IPS-18c (cell line): ENCODE results near the gene KANSL1.

Experiments
- H3K4me3 ChIP-seq: 2 replicates; pipeline ENCODE4 v1.7.0; 2013; ENCODE audit warnings: low read depth, mild to moderate bottlenecking, low read length, moderate library complexity; ENCODE audit not compliant: insufficient read depth
- H3K9me3 ChIP-seq: one replicate; pipeline ENCODE4 v1.6.1; 2013; ENCODE audit warnings: mild to moderate bottlenecking, low read length, moderate library complexity; ENCODE audit not compliant: control insufficient read depth, insufficient read depth

Gene KANSL1

DNA sequence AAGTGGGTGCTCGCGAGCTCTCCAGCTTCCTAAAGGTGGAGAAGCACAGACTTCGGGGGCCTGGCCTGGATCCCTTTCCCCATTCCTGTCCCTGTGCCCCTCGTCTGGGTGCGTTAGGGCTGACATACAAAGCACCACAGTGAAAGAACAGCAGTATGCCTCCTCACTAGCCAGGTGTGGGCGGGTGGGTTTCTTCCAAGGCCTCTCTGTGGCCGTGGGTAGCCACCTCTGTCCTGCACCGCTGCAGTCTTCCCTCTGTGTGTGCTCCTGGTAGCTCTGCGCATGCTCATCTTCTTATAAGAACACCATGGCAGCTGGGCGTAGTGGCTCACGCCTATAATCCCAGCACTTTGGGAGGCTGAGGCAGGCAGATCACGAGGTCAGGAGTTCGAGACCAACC lies 196.1 kb downstream of the KANSL1 start:
- Histone ChIP-seq H3K4me3 (no peak overlapping the region), H3K9me3 (no peaks in the 10 kb centered on the region)

- no peaks in the 10 kb centered on the region for H3K9me3 ChIP-seq
- no peak overlapping the region for H3K4me3 ChIP-seq
Observed at GRCh38 chr17:45996282-45996937, 196.8 kb downstream of the KANSL1 start.

GRCh38 chr17:45995627-45996270 lies 197.5 kb downstream of the KANSL1 start:
- no peaks in the 10 kb centered on the region for H3K9me3 ChIP-seq
- no peak overlapping the region for H3K4me3 ChIP-seq

GRCh38 chr17:45994987-45995386 lies 198.2 kb downstream of the KANSL1 start:
- H3K4me3 ChIP-seq = no peak overlapping the region

GRCh38 chr17:45993962-45994627 lies 199.1 kb downstream of the KANSL1 start:
- Histone ChIP-seq H3K9me3 (no peaks in the 10 kb centered on the region), H3K4me3 (no peak overlapping the region)

More at GRCh38 chr17:45994987-45995386, 198.2 kb downstream of the KANSL1 start:
- H3K9me3 ChIP-seq = no peaks in the 10 kb centered on the region

- H3K4me3 ChIP-seq = no peak overlapping the region
- H3K9me3 ChIP-seq = no peaks in the 10 kb centered on the region
Observed at GRCh38 chr17:45992904-45993303, 200.3 kb downstream of the KANSL1 start.

- no peak overlapping the region for H3K4me3 ChIP-seq
- no peaks in the 10 kb centered on the region for H3K9me3 ChIP-seq
Observed at GRCh38 chr17:45992175-45992574, 201.1 kb downstream of the KANSL1 start.

GRCh38 chr17:45991341-45991740 lies 201.9 kb downstream of the KANSL1 start:
- Histone ChIP-seq H3K9me3 (no peaks in the 10 kb centered on the region), H3K4me3 (no peak overlapping the region)

DNA sequence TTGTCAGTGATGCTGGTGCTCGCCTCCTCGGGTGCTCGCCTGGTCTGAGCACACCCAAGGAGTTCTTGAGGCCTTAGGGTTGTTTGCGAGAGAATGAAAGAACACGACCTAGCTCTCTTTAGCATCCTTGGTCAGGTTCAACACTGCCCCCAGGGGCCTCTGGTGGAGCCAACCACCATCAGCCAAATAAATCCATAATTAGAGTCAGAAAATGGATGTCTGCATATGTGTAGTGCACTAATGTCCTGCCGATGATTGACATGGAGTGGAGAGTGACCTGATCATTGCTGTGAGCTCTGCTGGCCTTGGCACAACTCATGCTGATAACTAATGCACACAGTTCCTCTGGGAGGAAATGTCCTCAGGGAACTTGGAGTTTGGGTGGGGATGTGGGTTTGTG lies 202.3 kb downstream of the KANSL1 start:
- no peaks in the 10 kb centered on the region for H3K9me3 ChIP-seq
- H3K4me3 ChIP-seq = no peak overlapping the region

GRCh38 chr17:45989759-45990158 lies 203.5 kb downstream of the KANSL1 start:
- H3K4me3 ChIP-seq = no peak overlapping the region
- no peaks in the 10 kb centered on the region for H3K9me3 ChIP-seq

DNA sequence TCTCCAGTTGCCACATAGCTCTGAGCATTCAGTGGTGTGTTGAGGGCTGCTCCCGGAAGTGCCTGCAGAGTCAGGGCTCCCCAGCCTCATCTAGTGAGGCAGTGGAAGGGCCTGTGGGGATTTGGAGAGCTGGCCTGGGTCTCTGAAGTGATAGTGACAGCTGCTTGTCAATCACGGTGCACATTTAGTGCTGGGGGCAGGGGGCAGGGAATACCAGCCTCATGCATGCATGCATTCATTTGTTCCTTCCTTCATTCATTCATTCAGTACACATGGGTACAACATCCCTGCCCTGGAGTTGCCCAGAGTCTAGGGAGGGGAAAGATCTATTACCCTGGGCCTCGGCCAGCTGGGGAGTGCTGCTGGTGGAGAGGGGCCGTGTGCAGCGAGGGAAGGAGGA lies 205.5 kb downstream of the KANSL1 start:
- no peaks in the 10 kb centered on the region for H3K9me3 ChIP-seq
- no peak overlapping the region for H3K4me3 ChIP-seq

GRCh38 chr17:45986056-45986455 lies 207.2 kb downstream of the KANSL1 start:
- Histone ChIP-seq H3K9me3 (no peaks in the 10 kb centered on the region), H3K4me3 (no peak overlapping the region)

DNA sequence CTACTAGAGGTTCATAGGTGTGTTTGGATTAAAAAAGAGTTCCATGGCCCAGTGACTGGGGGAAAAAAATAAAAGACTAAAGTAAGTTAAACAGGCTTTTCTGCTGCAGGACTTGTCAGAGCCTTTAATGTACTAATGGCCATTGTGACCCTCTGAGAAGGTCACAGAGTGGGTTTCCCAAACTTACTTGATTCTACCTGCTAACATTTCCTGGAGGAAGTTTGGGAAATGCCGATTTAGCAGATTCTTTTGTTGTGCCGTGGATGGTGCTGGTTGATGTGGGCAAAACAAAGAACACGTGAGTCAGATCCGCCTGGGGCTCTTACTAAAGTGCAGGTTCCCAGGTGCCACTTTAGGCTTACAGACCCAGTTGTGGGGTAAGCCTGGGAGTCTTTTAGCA lies 207.8 kb downstream of the KANSL1 start:
- Histone ChIP-seq H3K9me3 (no peaks in the 10 kb centered on the region), H3K4me3 (no peak overlapping the region)

DNA sequence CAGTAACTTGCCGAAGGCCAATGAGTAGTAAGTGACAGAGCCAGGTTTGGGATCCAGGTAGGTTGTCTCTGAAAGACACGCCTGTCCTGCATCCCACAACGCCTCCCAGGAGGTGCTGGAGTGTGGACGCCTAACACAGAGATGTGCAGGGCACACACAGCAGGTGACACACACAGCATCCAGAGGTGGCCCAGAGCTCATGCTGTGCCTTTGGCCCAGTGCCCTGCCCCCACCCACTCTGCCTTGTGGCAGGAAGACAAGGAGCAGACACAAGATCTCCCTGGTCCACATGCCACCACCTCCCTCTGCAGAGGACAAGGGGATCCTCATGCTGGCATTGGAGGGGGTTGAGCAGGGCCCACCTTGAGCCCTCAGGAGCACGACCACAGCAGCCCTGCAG lies 208.9 kb downstream of the KANSL1 start:
- H3K9me3 ChIP-seq = no peaks in the 10 kb centered on the region
- no peak overlapping the region for H3K4me3 ChIP-seq

DNA sequence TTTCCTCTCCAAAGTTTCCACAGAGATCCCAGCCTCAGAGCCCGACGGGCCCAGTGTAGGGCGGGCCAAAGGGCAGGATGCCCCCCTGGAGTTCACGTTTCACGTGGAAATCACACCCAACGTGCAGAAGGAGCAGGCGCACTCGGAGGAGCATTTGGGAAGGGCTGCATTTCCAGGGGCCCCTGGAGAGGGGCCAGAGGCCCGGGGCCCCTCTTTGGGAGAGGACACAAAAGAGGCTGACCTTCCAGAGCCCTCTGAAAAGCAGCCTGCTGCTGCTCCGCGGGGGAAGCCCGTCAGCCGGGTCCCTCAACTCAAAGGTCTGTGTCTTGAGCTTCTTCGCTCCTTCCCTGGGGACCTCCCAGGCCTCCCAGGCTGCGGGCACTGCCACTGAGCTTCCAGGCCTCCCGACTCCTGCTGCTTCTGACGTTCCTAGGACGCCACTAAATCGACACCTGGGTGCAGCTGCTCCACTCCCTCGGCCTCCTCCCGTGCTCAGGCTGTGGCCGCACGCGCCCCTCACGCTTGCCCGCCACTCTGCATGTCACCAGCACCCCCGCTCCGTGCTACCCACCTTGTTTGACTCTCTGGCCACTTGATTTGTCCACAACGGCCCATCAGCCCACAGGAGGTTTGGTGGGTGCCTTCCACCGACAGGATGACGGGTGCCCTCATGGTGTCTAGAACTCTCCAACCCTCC lies 209.5 kb downstream of the KANSL1 start:
- Histone ChIP-seq H3K9me3 (no peaks in the 10 kb centered on the region), H3K4me3 (no peak overlapping the region)

- Histone ChIP-seq H3K9me3 (no peaks in the 10 kb centered on the region), H3K4me3 (no peak overlapping the region)
Observed at GRCh38 chr17:45982791-45983613, 210.2 kb downstream of the KANSL1 start.

DNA sequence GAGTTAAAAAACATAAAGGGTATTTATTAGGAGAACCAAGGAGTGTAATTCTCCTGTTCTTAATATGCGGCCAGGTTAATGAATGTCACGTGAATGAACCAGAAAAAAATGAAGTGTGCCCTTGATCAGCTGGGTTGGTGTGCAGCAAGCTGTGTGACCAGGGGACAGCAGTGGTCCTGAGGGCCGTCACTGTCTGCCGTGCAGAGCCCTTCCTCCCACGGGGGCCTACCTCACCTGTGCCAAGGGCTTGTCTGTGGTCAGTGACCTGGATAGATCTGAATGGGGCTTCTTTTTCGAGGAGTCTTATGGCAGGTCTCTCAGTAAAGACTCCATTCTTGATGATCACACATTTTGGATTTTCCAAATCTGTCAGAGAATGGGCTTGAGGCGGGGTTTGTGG lies 211.9 kb downstream of the KANSL1 start:
- Histone ChIP-seq H3K9me3 (no peaks in the 10 kb centered on the region), H3K4me3 (no peak overlapping the region)
